Vagina (tissue), 2 donors: ENCODE data around the gene MOGAT1.

Experiments used
- CTCF ChIP-seq, 3 experiments: fragments of 450-650 bp in 2 of 3; fragments of 200-600 bp in 1 of 3; sonication (generic) in 1 of 3; IDR thresholded peaks; one replicate each; pipeline ENCODE4 v1.5.1; 2017 to 2019; ENCODE audit warnings: antibody characterized with exemption in 3 of 3, mild to moderate bottlenecking in 2 of 3, moderate library complexity in 2 of 3
- POLR2A ChIP-seq, 2 donors: fragments of 450-650 bp; IDR thresholded peaks; one replicate each; pipeline ENCODE4 v1.6.1; 2017; ENCODE audit warnings: antibody characterized with exemption in 2 of 2, mild to moderate bottlenecking in 2 of 2, moderate library complexity in 2 of 2
- POLR2AphosphoS5 ChIP-seq, 2 donors: sonication (generic); formaldehyde crosslinking; IDR thresholded peaks; one replicate each; pipeline ENCODE4 v1.9.0; 2017; ENCODE audit warnings: antibody characterized with exemption in 2 of 2, mild to moderate bottlenecking in 2 of 2, low read depth in 1 of 2; ENCODE audit not compliant: insufficient read depth in 1 of 2

- peak; percentile 45 to 66 (median 60) for TF ChIP-seq CTCF (IDR thresholded peaks at IDR 0.05)
- no peak for TF ChIP-seq POLR2A (IDR thresholded peaks at IDR 0.05)
- TF ChIP-seq POLR2AphosphoS5 (IDR thresholded peaks at IDR 0.05; ENCODE audit: insufficient read depth in 1 of 2, low read depth in 1 of 2): no peak
Measured at GRCh38 chr2:222690564-222691200, 19.2 kb downstream of the MOGAT1 start.
